ENCODE data around the gene BDKRB1.

Gene BDKRB1

GRCh38 chr14:96263347-96264199 lies 7.6 kb downstream of the BDKRB1 start:
- DNase-seq (no peak), ATAC-seq (ENCODE audit: insufficient read depth, low read depth) (no peak)
- Histone ChIP-seq H3K27me3 (ENCODE audit: insufficient read depth, low read length, poor library complexity) (peaks cover 7% of the 10 kb centered on the region), H3K4me1 (ENCODE audit: insufficient read depth, low read length) (no peaks in the 10 kb centered on the region), H3K9me3 (ENCODE audit: insufficient read depth, low read length, severe bottlenecking) (peaks cover 3% of the 10 kb centered on the region), H3K36me3 (ENCODE audit: insufficient read depth, low read length) (no peaks in the 10 kb centered on the region), H3K27ac (ENCODE audit: low read length) (no peak overlapping the region), H3K79me2 (ENCODE audit: insufficient read depth, low read length) (no peaks in the 10 kb centered on the region), H3K4me2 (ENCODE audit: insufficient read depth, low read length) (no peak overlapping the region), H2AFZ (ENCODE audit: low read depth, low read length) (no peak overlapping the region), H3K4me3 (ENCODE audit: low read depth in 1 of 2, low read length in 2 of 2) (no peak overlapping the region), H3K9ac (ENCODE audit: low read depth, low read length) (no peak overlapping the region), H4K20me1 (ENCODE audit: insufficient read depth, low read length) (no peaks in the 10 kb centered on the region)
- TF ChIP-seq EZH2 (IDR thresholded peaks at IDR 0.05; ENCODE audit: borderline replicate concordance, low read depth, low read length, severe bottlenecking) (no peak), CTCF (IDR thresholded peaks at IDR 0.05; ENCODE audit: borderline replicate concordance, extremely low read depth, low read length, poor library complexity, severe bottlenecking) (no peak)

- no peaks in the 10 kb centered on the region for H3K4me1 ChIP-seq (ENCODE audit: insufficient read depth, low read length)
- no peak overlapping the region for H3K4me2 ChIP-seq (ENCODE audit: insufficient read depth, low read length)
- no peaks in the 10 kb centered on the region for H4K20me1 ChIP-seq (ENCODE audit: insufficient read depth, low read length)
- H3K79me2 ChIP-seq (ENCODE audit: insufficient read depth, low read length) = no peaks in the 10 kb centered on the region
- H3K27ac ChIP-seq (ENCODE audit: low read length) = no peak overlapping the region
- H3K9ac ChIP-seq (ENCODE audit: low read depth, low read length) = no peak overlapping the region
- DNase-seq (no peak), ATAC-seq (ENCODE audit: insufficient read depth, low read depth) (no peak)
- H2AFZ ChIP-seq (ENCODE audit: low read depth, low read length) = no peak overlapping the region
- no peak for TF ChIP-seq CTCF (IDR thresholded peaks at IDR 0.05; ENCODE audit: borderline replicate concordance, extremely low read depth, low read length, poor library complexity, severe bottlenecking)
- TF ChIP-seq EZH2 (IDR thresholded peaks at IDR 0.05; ENCODE audit: borderline replicate concordance, low read depth, low read length, severe bottlenecking) = no peak
- peaks cover 7% of the 10 kb centered on the region for H3K27me3 ChIP-seq (ENCODE audit: insufficient read depth, low read length, poor library complexity)
- H3K9me3 ChIP-seq (ENCODE audit: insufficient read depth, low read length, severe bottlenecking) = peaks cover 3% of the 10 kb centered on the region
- no peak overlapping the region for H3K4me3 ChIP-seq (ENCODE audit: low read depth in 1 of 2, low read length in 2 of 2)
- no peaks in the 10 kb centered on the region for H3K36me3 ChIP-seq (ENCODE audit: insufficient read depth, low read length)
Observed at GRCh38 chr14:96264200-96264553, 8.2 kb downstream of the BDKRB1 start.

GRCh38 chr14:96264853-96265252 lies 8.8 kb downstream of the BDKRB1 start:
- Histone ChIP-seq H2AFZ (ENCODE audit: low read depth, low read length) (no peak overlapping the region), H3K4me3 (ENCODE audit: low read depth in 1 of 2, low read length in 2 of 2) (no peak overlapping the region), H3K9ac (ENCODE audit: low read depth, low read length) (no peak overlapping the region), H3K36me3 (ENCODE audit: insufficient read depth, low read length) (no peaks in the 10 kb centered on the region), H3K9me3 (ENCODE audit: insufficient read depth, low read length, severe bottlenecking) (no peaks in the 10 kb centered on the region), H3K27ac (ENCODE audit: low read length) (no peak overlapping the region), H3K4me1 (ENCODE audit: insufficient read depth, low read length) (no peaks in the 10 kb centered on the region), H3K27me3 (ENCODE audit: insufficient read depth, low read length, poor library complexity) (peaks cover 4% of the 10 kb centered on the region), H4K20me1 (ENCODE audit: insufficient read depth, low read length) (no peaks in the 10 kb centered on the region), H3K4me2 (ENCODE audit: insufficient read depth, low read length) (no peak overlapping the region), H3K79me2 (ENCODE audit: insufficient read depth, low read length) (no peaks in the 10 kb centered on the region)
- DNase-seq (no peak), ATAC-seq (ENCODE audit: insufficient read depth, low read depth) (no peak)
- TF ChIP-seq EZH2 (IDR thresholded peaks at IDR 0.05; ENCODE audit: borderline replicate concordance, low read depth, low read length, severe bottlenecking) (no peak), CTCF (IDR thresholded peaks at IDR 0.05; ENCODE audit: borderline replicate concordance, extremely low read depth, low read length, poor library complexity, severe bottlenecking) (peak; percentile 8)
